CMK (cell line): ENCODE results near the gene FXYD6.

ENCODE experiments used
- DNase-seq: peaks from one replicate; pipeline ENCODE4 v3.0.0-alpha.2; 2010; ENCODE audit warnings: low read depth

Gene FXYD6

GRCh38 chr11:117828611-117829368 lies 47.7 kb downstream of the FXYD6 start:
- DNase-seq, result no peak

DNA sequence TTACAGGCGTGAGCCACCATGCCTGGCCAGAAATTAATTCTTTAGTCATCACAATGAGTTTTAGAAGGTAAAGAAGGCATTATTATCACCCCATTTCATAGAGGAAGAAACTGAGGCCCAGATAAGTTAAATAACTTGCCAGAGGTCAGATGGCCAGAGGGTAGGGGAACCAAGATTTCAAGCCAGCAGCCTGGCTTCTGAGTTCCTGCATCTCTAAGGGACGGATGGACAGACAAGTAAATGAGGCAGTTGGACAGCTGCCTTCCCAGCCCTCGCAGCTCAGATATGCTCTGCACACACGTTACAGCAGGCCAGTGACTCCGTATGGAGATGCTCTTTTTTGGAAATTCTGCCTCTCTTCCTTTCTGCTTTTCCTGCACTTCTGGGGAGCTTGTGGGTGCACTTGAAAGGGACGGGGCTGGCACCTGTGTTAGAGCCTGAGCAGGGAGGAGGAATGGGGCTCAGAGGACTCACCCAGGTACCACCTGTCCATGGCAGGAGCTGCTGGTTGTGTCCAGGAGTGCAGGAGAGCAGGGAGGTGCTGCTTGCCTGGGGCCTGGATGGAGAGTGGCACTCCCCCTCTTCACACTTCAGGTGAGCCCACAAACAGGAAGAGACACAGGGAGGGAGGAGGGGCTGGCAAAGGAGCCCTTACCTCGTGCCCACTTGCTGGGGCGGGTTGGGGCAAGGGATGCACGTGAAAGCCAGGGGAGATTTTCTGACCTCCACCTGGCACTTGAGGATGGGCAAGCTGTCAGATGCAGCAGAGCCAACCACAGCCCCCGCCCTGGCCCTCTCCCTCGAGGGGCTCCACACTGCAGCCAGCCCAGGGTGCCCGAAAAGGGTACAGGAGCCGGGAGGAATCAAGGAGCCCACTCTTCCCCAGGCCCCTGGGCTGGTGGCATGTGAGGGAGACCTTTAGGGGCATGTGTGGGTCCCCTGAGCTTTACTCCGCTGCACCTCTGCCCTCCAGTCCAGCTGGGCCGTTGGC lies 48.6 kb downstream of the FXYD6 start:
- no peak for DNase-seq

GRCh38 chr11:117826832-117827231 lies 49.6 kb downstream of the FXYD6 start:
- DNase-seq, result no peak

- DNase-seq, result no peak
Measured at GRCh38 chr11:117826190-117826570, 50.3 kb downstream of the FXYD6 start.

DNA sequence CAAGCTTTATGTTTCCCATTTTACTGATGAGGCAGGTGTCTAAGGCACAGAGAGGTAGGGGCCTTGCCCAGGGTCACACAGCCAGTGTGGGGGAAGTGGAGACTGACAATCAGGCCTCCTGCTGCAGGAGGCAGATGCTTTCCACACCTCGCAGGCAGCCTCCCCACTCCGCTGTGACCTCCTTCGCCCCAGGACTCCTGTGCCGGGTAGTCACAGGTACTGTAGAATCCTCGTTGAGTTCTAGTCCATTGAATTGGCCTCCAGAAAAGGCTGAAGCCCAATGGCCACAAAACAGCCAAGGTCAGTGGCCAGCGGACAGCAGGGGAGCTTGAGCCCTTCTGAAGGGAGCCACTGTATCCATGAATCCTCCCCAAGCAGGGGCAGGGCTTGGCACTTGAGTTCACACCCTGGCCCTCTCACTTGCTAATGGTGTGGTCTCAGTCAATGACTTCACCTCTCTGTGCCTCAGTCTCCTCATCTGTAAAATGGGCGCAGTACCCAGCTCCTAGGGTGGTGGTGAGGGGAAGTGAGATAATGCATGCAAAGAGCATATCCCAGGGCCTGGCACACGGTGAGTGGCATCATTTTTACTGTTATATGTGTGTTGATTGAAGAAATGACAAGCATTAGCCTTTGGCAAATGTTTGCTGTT lies 50.8 kb downstream of the FXYD6 start:
- DNase-seq, result no peak

GRCh38 chr11:117824571-117825537 lies 51.6 kb downstream of the FXYD6 start, which contains the start of gene FXYD2:
FXYD2 (minus strand) TSS chr11:117824744; CDS start chr11:117824678, 66 bp downstream.
- no peak for DNase-seq

- DNase-seq, result no peak
Measured at GRCh38 chr11:117823946-117824420, 52.5 kb downstream of the FXYD6 start.

GRCh38 chr11:117823294-117823945 lies 53.0 kb downstream of the FXYD6 start:
- DNase-seq, result no peak

GRCh38 chr11:117822074-117823033 lies 54.1 kb downstream of the FXYD6 start:
- DNase-seq, result no peak

DNA sequence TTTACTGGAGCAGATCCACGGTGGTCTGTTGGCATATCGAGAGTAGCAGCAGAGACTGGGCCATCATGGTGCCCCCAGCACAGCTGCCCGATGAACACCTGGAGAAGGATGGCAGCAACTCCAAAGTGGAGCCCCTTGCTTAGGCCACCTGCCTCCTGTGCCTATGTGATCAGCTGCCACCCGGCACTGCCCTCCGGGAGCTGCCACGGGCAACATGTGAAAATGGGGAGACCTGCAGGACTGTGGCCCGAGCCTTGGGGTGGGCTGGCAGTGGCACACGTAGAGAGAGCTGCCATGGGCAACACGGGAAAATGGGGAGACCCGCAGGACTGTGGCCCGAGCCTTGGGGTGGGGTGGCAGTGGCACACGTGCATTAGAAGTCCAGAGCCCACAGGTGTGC lies 55.0 kb downstream of the FXYD6 start:
- no peak for DNase-seq

DNA sequence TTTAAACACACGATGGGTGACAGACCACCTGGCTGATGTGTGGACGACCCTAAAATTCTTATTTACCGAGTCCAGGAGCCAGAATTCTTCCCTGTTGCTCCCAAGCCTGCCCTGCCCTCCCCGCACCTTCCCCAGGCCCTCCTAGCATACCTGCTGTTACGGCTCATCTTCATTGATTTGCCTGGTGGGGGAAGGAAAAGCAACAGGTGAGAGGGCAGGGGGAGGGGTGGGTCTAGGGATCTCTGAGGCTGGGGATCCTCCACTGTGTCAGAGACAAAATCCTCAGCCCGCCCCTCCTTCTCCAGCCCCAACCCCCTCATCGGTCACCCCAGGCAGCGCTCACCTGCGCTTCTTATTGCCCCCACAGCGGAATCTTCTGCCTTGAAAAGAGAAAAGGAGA lies 55.9 kb downstream of the FXYD6 start:
- no peak for DNase-seq

DNA sequence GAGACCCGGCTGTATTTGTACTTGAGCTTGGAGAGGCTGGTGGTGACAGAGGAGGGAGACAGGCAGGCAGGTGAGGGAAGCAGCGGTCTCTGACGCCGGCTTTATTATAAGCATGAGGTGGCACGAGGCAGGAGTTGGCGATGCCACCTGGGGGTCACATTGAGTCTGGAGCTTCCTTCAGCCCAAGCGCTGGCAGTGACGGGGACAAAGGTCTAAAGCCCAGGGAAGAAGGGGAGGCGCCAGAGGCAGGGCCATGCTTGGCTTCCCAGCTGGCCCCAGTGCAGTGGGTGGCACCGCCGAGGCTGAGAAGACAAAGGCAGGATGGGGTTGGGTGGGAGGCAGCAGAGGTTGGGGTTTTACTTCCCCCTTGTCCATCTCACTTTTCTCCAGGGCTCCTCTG lies 56.4 kb downstream of the FXYD6 start:
- no peak for DNase-seq

DNA sequence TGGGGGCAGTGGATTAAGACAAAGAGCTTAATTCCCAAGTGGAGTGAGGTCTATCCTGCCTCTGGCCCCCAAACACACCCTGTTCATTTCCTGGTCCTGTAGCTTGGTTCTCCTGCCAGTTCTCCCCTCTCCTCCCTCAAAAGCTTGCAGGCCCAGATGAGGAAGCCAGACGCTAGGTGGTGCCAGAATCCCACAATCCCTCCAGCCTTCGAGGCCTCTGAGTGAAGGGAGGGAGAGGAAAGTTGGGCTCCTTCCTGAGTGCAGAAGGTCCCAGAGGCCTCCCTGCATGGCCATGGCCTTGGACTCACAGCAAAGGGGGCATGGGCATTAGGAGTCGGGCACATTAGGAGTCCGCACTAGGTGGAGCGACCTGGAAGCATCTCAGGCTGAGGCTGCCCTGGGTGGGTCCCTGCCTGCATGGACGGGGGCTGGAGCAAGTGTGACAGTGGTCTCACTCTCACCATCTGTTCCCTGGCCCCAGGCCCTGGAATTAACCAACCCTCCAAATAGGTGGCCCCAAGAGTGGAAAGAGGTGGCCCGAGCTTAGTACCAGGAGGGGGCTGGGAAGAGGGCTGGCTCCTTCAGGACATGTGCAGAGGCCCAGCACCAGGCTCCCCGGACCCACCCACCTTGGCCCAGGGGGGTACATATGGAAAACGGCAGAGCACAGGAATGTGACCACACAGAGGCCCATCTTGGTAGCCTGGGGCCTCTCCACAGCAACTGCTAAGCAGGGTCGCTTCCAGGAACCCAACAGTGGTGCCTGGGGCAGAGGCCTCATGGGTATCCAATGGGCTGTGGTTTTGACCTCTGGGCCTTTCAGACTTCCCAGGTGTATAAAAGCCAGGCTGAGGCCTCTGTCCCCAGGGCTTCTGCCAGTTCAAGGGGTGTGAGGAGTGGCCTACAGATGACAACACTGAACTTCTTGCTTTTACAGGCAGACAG lies 57.1 kb downstream of the FXYD6 start:
- DNase-seq, result no peak

GRCh38 chr11:117818041-117818873 lies 58.2 kb downstream of the FXYD6 start:
- no peak for DNase-seq

- peak; percentile 59 for DNase-seq
Measured at GRCh38 chr11:117817368-117818040, 59.0 kb downstream of the FXYD6 start.

GRCh38 chr11:117816846-117817367 lies 59.6 kb downstream of the FXYD6 start:
- no peak for DNase-seq
